PC-3 (cell line): ENCODE measurements around the gene CYTH3. TPM values are rescaled to one million over a fixed set of nuclear protein-coding genes. Genes with fewer than 3 reads are reported as not detected.

ENCODE experiments used
- ATAC-seq: fragments of 200-7000 bp; cut with Tn5 transposase; 2 replicates; pipeline ENCODE4 v1.9.1; 2020; ENCODE audit warnings: mild to moderate bottlenecking, moderate library complexity
- BruUV-seq: library from RNA; stranded (reverse); fragments of 400-500 nt; replicated peaks from 2 replicates; lab custom pipeline; 2021; lab: Mats Ljungman, UMichigan
- CTCF ChIA-PET: fragments of 300-600 bp; sonication (Branson Sonifier 250); formaldehyde crosslinking; loops from one replicate; lab custom pipeline; 2022; ENCODE audit warnings: antibody characterized with exemption; lab: Charles Lee
- POLR2A ChIA-PET: fragments of 300-600 bp; sonication (Branson Sonifier 250); formaldehyde crosslinking; loops from one replicate; lab custom pipeline; 2022; ENCODE audit warnings: antibody characterized with exemption; ENCODE audit not compliant: unreplicated experiment; lab: Charles Lee
- DNase-seq: peaks from one replicate; pipeline ENCODE4 v3.0.0-alpha.2; 2015
- H2AFZ ChIP-seq: fragments of 300-600 bp; sonication (generic); 2 replicates; pipeline ENCODE4 v1.6.0; 2016; ENCODE audit warnings: antibody characterized with exemption, low read length
- H3F3A ChIP-seq: fragments of 300-600 bp; sonication (generic); one replicate; pipeline ENCODE4 v1.6.0; 2017; ENCODE audit warnings: antibody characterized with exemption, low read length, control low read depth, mild to moderate bottlenecking; ENCODE audit not compliant: unreplicated experiment
- H3K27ac ChIP-seq: fragments of 300-600 bp; sonication (generic); 2 replicates; pipeline ENCODE4 v1.5.1; 2016; ENCODE audit warnings: mild to moderate bottlenecking, low read length
- H3K27me3 ChIP-seq: fragments of 300-600 bp; sonication (generic); 2 replicates; pipeline ENCODE4 v1.6.1; 2016; ENCODE audit warnings: low read length, mixed read lengths
- H3K36me3 ChIP-seq: fragments of 300-600 bp; sonication (generic); 2 replicates; pipeline ENCODE4 v1.6.1; 2016; ENCODE audit warnings: low read depth, mixed run types, low read length, mixed read lengths
- H3K4me1 ChIP-seq: fragments of 300-600 bp; sonication (generic); 2 replicates; pipeline ENCODE4 v1.5.1; 2016; ENCODE audit warnings: low read length; ENCODE audit not compliant: insufficient read depth
- H3K4me2 ChIP-seq: fragments of 300-600 bp; sonication (generic); 2 replicates; pipeline ENCODE4 v1.6.0; 2016; ENCODE audit warnings: low read length
- H3K4me3 ChIP-seq: fragments of 300-600 bp; sonication (generic); 2 replicates; pipeline ENCODE4 v1.5.1; 2016; ENCODE audit warnings: mild to moderate bottlenecking, low read length, mixed read lengths
- H3K79me2 ChIP-seq: fragments of 300-600 bp; sonication (generic); 2 replicates; pipeline ENCODE4 v1.6.1; 2017; ENCODE audit warnings: low read length, mixed read lengths
- H3K9ac ChIP-seq: fragments of 300-600 bp; sonication (generic); 2 replicates; pipeline ENCODE4 v1.6.0; 2016; ENCODE audit warnings: mild to moderate bottlenecking, low read length
- H3K9me2 ChIP-seq: fragments of 300-600 bp; sonication (generic); replicated peaks from 2 replicates; pipeline ENCODE4 v1.6.1; 2016; ENCODE audit warnings: mixed run types, low read length, mixed read lengths
- H3K9me3 ChIP-seq: fragments of 300-600 bp; sonication (generic); 2 replicates; pipeline ENCODE4 v1.6.1; 2016; ENCODE audit warnings: low read length, mixed read lengths
- H4K20me1 ChIP-seq: fragments of 300-600 bp; sonication (generic); 2 replicates; pipeline ENCODE4 v1.6.1; 2016; ENCODE audit warnings: low read length, mixed read lengths
- EZH2 ChIP-seq: fragments of 300-600 bp; sonication (generic); IDR thresholded peaks from one replicate; pipeline ENCODE4 v1.6.1; 2017; ENCODE audit warnings: antibody characterized with exemption, mild to moderate bottlenecking, low read length; ENCODE audit not compliant: unreplicated experiment
- EZH2phosphoT487 ChIP-seq: fragments of 300-600 bp; sonication (generic); IDR thresholded peaks from 2 replicates; pipeline ENCODE4 v1.6.1; 2018; ENCODE audit warnings: mild to moderate bottlenecking, antibody characterized with exemption, low read length, borderline replicate concordance
- intact Hi-C: fragments of 100-400 bp; cut with micrococcal nuclease; formaldehyde crosslinking; loops from 2 replicates; pipeline ENCODE4 v1.9.0; 2023
- total RNA-seq: library from RNA; depleted of rRNA; stranded (reverse); fragments of >200 nt; gene quantifications from 2 replicates; pipeline ENCODE4 v1.2.3, GENCODE V29; 2014
- TF ChIP-seq, protein P1 (sequence below): fragments of 300-600 bp; sonication (generic); conservative IDR thresholded peaks from 2 replicates; pipeline ENCODE4 v1.5.1; 2017; ENCODE audit warnings: antibody characterized with exemption, low read depth, mild to moderate bottlenecking, low read length

CYTH3 gene
- total RNA-seq, 1 experiment from 2014 or later = 23.1 TPM

DNA sequence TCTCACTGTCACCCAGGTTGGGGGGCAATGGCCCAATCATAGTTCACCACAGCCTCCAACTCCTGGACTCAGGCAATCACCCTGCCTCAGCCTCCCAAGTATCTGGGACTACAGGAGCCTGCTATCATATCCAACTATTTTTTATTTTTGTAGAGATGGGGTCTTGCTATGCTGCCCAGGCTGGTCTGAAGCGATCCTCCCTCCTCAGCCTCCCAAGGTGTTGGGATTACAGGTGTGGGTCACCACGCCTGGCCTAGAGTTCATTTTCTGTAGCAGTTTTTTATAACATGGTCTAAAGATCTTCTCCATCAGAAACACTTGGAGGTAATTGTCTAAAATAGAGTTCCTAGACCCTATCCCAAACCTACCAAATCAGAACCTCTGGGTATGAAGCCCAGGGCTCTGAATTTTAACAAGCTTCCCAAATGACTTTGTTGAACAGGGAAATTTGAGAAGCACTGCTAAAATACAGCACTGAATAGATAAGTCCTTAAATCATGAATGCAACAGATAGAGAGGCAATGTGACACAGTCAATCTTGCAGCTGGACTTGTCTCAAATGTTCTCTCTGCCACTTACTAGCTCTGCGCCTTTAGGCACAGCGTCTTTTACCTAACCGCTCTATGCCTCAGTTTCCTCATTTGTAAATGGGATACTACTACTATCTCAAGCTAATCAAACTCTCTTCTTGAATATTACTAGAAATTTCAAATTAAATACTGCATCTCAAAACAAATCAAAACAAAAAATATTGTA, 63.7 kb downstream of the CYTH3 start:
- Histone ChIP-seq H3K79me2 (peaks cover 63% of the 10 kb centered on the region), H3K4me3 (no peak overlapping the region), H3K9ac (no peak overlapping the region), H3K4me1 (no peaks in the 10 kb centered on the region), H3K27me3 (no peaks in the 10 kb centered on the region), H3K4me2 (no peak overlapping the region), H3K27ac (no peak overlapping the region), H4K20me1 (no peaks in the 10 kb centered on the region), H3F3A (no peaks in the 10 kb centered on the region), H2AFZ (no peak overlapping the region), H3K36me3 (no peaks in the 10 kb centered on the region), H3K9me2 (no peaks in the 10 kb centered on the region), H3K9me3 (no peaks in the 10 kb centered on the region)
- intact Hi-C loops = no loop called here
- CTCF ChIA-PET = no interaction called here
- TF ChIP-seq EZH2phosphoT487 (no peak), EZH2 (no peak)
- TF ChIP-seq, protein P1, sequence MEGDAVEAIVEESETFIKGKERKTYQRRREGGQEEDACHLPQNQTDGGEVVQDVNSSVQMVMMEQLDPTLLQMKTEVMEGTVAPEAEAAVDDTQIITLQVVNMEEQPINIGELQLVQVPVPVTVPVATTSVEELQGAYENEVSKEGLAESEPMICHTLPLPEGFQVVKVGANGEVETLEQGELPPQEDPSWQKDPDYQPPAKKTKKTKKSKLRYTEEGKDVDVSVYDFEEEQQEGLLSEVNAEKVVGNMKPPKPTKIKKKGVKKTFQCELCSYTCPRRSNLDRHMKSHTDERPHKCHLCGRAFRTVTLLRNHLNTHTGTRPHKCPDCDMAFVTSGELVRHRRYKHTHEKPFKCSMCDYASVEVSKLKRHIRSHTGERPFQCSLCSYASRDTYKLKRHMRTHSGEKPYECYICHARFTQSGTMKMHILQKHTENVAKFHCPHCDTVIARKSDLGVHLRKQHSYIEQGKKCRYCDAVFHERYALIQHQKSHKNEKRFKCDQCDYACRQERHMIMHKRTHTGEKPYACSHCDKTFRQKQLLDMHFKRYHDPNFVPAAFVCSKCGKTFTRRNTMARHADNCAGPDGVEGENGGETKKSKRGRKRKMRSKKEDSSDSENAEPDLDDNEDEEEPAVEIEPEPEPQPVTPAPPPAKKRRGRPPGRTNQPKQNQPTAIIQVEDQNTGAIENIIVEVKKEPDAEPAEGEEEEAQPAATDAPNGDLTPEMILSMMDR = no peak
- ATAC-seq (no peak), DNase-seq (no peak)
- no TSS peak for BruUV-seq
- POLR2A ChIA-PET = no interaction called here

DNA sequence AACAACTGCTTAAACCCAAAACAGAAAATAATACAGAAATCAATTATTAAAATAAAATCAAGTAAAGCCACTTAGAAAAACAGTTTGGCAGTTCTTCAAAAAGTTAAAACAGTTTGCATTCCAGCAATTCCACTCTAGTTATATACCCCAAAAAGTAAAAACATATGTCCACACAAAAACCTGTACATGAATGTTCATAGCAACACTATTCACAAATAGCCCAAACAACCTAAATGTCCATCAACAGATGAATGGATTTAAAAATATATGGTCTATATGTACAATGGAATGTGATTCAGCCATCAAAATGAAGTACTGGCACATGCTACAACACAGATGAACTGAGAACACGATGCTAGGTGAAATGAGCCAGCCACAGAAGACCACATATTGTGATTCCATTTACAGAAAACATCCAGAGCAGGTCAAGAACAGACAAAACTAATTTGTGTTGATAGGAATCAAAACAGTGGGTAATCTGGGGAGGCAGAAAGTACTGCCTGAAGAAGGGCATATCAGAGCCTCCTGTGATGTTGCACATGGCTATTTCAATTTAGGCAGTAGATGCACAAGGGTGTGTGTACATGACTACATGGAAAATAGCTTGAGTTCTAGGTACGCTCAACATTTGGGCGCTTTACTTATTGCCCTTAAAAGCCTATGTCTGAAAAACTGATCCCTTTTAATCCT, 66.3 kb downstream of the CYTH3 start:
- Histone ChIP-seq H4K20me1 (no peaks in the 10 kb centered on the region), H3K9ac (no peak overlapping the region), H3F3A (no peaks in the 10 kb centered on the region), H3K27me3 (no peaks in the 10 kb centered on the region), H3K27ac (no peak overlapping the region), H3K9me2 (no peaks in the 10 kb centered on the region), H3K9me3 (no peaks in the 10 kb centered on the region), H3K36me3 (no peaks in the 10 kb centered on the region), H3K4me1 (no peaks in the 10 kb centered on the region), H2AFZ (no peak overlapping the region), H3K79me2 (peaks cover 65% of the 10 kb centered on the region), H3K4me2 (no peak overlapping the region), H3K4me3 (no peak overlapping the region)
- ChIA-PET CTCF (no interaction called here), POLR2A (no interaction called here)
- no peak for ATAC-seq
- intact Hi-C loops = no loop called here
- BruUV-seq = no TSS peak
- no peak for TF ChIP-seq EZH2phosphoT487
- DNase-seq = no peak

DNA sequence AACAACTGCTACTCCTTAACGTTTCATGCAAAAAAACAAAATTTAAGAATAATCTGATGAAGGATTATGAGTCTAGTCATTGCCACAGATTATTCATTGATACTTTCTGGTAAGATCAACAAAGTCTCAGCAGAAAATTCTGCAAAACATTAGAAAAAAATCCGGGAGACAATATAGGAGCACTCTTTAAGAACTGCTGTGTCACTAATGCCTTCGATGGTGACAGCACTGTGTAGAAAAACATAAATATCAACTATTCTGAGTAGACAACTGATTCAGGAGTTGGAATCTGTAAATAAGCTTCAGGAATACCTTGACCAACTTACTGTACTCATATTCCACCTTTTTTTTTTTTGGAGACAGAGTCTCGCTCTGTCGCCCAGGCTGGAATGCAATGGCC, 69.0 kb downstream of the CYTH3 start:
- POLR2A ChIA-PET = no interaction called here
- DNase-seq = no peak
- CTCF ChIA-PET = no interaction called here

More for the DNA sequence above, 69.0 kb downstream of the CYTH3 start:
- BruUV-seq = no TSS peak
- H3K4me2 ChIP-seq = no peak overlapping the region
- TF ChIP-seq, protein P1 = no peak
- no peak overlapping the region for H2AFZ ChIP-seq
- H3K4me1 ChIP-seq = no peaks in the 10 kb centered on the region
- H3K36me3 ChIP-seq = no peaks in the 10 kb centered on the region
- H3K9ac ChIP-seq = no peak overlapping the region
- no peak overlapping the region for H3K27ac ChIP-seq
- no peaks in the 10 kb centered on the region for H3K9me3 ChIP-seq
- no peak for ATAC-seq
- intact Hi-C loops = no loop called here
- H3K27me3 ChIP-seq = no peaks in the 10 kb centered on the region
- H3K9me2 ChIP-seq = no peaks in the 10 kb centered on the region
- peaks cover 45% of the 10 kb centered on the region for H3K79me2 ChIP-seq
- H4K20me1 ChIP-seq = no peaks in the 10 kb centered on the region
- H3K4me3 ChIP-seq = no peak overlapping the region
- H3F3A ChIP-seq = no peaks in the 10 kb centered on the region
